Smooth muscle cell of bladder (primary cell): ENCODE data around the gene GALK2. TPM values are rescaled to one million over a fixed set of nuclear protein-coding genes. Genes with fewer than 3 reads are reported as not detected.

Experiments used
- total RNA-seq: library from RNA; depleted of rRNA; stranded (reverse); fragments of >200 nt; gene quantifications from 2 replicates; pipeline ENCODE4 v1.2.3, GENCODE V29; 2014

GALK2 gene
- total RNA-seq = 47.8 and 51.5 TPM in 2 replicates

GRCh38 chr15:49169880-49170597 is at the start of gene GALK2:
GALK2 (plus strand) TSS chr15:49170247; CDS start chr15:49170323, 76 bp downstream.

GRCh38 chr15:49155110-49155833 is 14.8 kb upstream of the GALK2 start, which contains the start of gene COPS2:
COPS2 (minus strand) TSS chr15:49155599; CDS start chr15:49155578, 21 bp downstream.

Other genes starting within 250 kb of the GALK2 start
- 1.8 and 3.8 TPM in 2 replicates for gene SHC4, start 206.3 kb upstream of the GALK2 start, total RNA-seq
- 25.2 and 25.9 TPM in 2 replicates for gene SECISBP2L, start 123.8 kb upstream of the GALK2 start, total RNA-seq
- 84.9 and 105 TPM in 2 replicates for gene COPS2, start 14.6 kb upstream of the GALK2 start, total RNA-seq